ENCODE results near the gene SYVN1. TPM values are rescaled to one million over a fixed set of nuclear protein-coding genes. Genes with fewer than 3 reads are reported as not detected.

Gene SYVN1
- total RNA-seq, 1 donor: 11.9 TPM

GRCh38 chr11:65112546-65113360 is 21.6 kb downstream of the SYVN1 start:
- Histone ChIP-seq H2AFZ (ENCODE audit: low read length) (peak overlapping the region; percentile 27), H3K27me3 (ENCODE audit: insufficient read depth, low read length) (no peaks in the 10 kb centered on the region), H4K20me1 (ENCODE audit: insufficient read depth, low read length) (peaks cover 22% of the 10 kb centered on the region), H3K9me3 (ENCODE audit: low read depth, low read length) (no peaks in the 10 kb centered on the region), H3K27ac (ENCODE audit: low read depth, low read length) (no peak overlapping the region), H3K4me3 (ENCODE audit: insufficient read depth, low read length) (peak overlapping the region; percentile 67), H3K4me1 (ENCODE audit: insufficient read depth, low read length) (peaks cover 27% of the 10 kb centered on the region), H3K79me2 (ENCODE audit: insufficient read depth, low read length) (peaks cover 19% of the 10 kb centered on the region), H3K36me3 (ENCODE audit: insufficient read depth, low read length) (peaks cover 8% of the 10 kb centered on the region), H3K4me2 (ENCODE audit: insufficient read depth, low read length) (peak overlapping the region; percentile 92)
- DNase-seq (ENCODE audit: insufficient read length, low spot score, missing footprints): peak; percentile 96
- peak; percentile 66 for TF ChIP-seq CTCF (IDR thresholded peaks at IDR 0.05; ENCODE audit: extremely low read depth, low read depth, low read length)

GRCh38 chr11:65111744-65112545 is 22.4 kb downstream of the SYVN1 start, which contains the start of gene TM7SF2:
TM7SF2 (plus strand) TSS chr11:65111872; CDS start chr11:65112016, 144 bp downstream.
- Histone ChIP-seq H4K20me1 (ENCODE audit: insufficient read depth, low read length) (peaks cover 22% of the 10 kb centered on the region), H3K36me3 (ENCODE audit: insufficient read depth, low read length) (peaks cover 10% of the 10 kb centered on the region), H3K27me3 (ENCODE audit: insufficient read depth, low read length) (no peaks in the 10 kb centered on the region), H3K4me2 (ENCODE audit: insufficient read depth, low read length) (peak within 1 kb of the TSS; percentile 92), H3K27ac (ENCODE audit: low read depth, low read length) (no peak within 1 kb of the TSS), H3K79me2 (ENCODE audit: insufficient read depth, low read length) (peaks cover 19% of the 10 kb centered on the region), H3K4me1 (ENCODE audit: insufficient read depth, low read length) (peaks cover 23% of the 10 kb centered on the region), H2AFZ (ENCODE audit: low read length) (peak within 1 kb of the TSS; percentile 27), H3K4me3 (ENCODE audit: insufficient read depth, low read length) (peak within 1 kb of the TSS; percentile 67), H3K9me3 (ENCODE audit: low read depth, low read length) (no peaks in the 10 kb centered on the region)
- no peak for TF ChIP-seq CTCF (IDR thresholded peaks at IDR 0.05; ENCODE audit: extremely low read depth, low read depth, low read length)
- DNase-seq (ENCODE audit: insufficient read length, low spot score, missing footprints): peak; percentile 100

GRCh38 chr11:65111159-65111743 is 23.1 kb downstream of the SYVN1 start:
- H3K27ac ChIP-seq (ENCODE audit: low read depth, low read length): no peak overlapping the region
- H3K4me1 ChIP-seq (ENCODE audit: insufficient read depth, low read length): peaks cover 18% of the 10 kb centered on the region
- peaks cover 11% of the 10 kb centered on the region for H3K36me3 ChIP-seq (ENCODE audit: insufficient read depth, low read length)
- peak overlapping the region; percentile 67 for H3K4me3 ChIP-seq (ENCODE audit: insufficient read depth, low read length)
- no peak for TF ChIP-seq CTCF (IDR thresholded peaks at IDR 0.05; ENCODE audit: extremely low read depth, low read depth, low read length)
- H3K27me3 ChIP-seq (ENCODE audit: insufficient read depth, low read length): no peaks in the 10 kb centered on the region
- peaks cover 14% of the 10 kb centered on the region for H3K79me2 ChIP-seq (ENCODE audit: insufficient read depth, low read length)
- no peak overlapping the region for H2AFZ ChIP-seq (ENCODE audit: low read length)
- H3K9me3 ChIP-seq (ENCODE audit: low read depth, low read length): no peaks in the 10 kb centered on the region
- peaks cover 18% of the 10 kb centered on the region for H4K20me1 ChIP-seq (ENCODE audit: insufficient read depth, low read length)
- DNase-seq (ENCODE audit: insufficient read length, low spot score, missing footprints): no peak
- H3K4me2 ChIP-seq (ENCODE audit: insufficient read depth, low read length): peak overlapping the region; percentile 92
